T-helper 9 cell (primary cell): ENCODE data around the gene EBF4.
"Not testable (repeated sequence)": the region's sequence is repeated elsewhere in the genome, so short reads cannot be mapped to it uniquely, and the experiment has no call there.

Experiments
- DNase-seq: peaks from one replicate; pipeline ENCODE4 v3.0.0-alpha.2; 2020

EBF4 gene

GRCh38 chr20:2797136-2797983 lies 104.8 kb downstream of the EBF4 start:
- DNase-seq = no peak

GRCh38 chr20:2798095-2798805 lies 105.7 kb downstream of the EBF4 start:
- no peak for DNase-seq

DNA sequence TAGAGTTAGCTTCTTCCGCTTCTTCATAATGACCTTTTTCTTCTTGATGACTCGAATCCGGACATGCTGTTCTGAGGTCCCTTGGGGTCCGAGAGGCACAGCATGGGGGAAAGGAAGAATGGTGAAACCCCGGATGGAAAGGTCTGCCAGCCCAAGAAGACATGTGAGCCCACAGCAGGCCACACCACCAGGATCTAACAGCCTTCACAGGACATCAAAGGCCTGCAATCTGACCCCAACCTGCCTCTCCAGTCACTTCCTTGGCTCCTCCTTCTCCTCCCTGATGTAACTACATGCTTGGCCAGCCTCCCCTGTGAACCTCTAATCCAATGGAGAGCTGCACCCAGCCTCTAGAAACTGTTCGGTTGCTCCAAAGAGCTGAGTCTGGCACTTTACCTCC lies 106.2 kb downstream of the EBF4 start:
- no peak for DNase-seq

GRCh38 chr20:2799271-2799670 lies 106.7 kb downstream of the EBF4 start:
- DNase-seq = no peak

GRCh38 chr20:2799688-2800520 lies 107.3 kb downstream of the EBF4 start:
- no peak for DNase-seq

DNA sequence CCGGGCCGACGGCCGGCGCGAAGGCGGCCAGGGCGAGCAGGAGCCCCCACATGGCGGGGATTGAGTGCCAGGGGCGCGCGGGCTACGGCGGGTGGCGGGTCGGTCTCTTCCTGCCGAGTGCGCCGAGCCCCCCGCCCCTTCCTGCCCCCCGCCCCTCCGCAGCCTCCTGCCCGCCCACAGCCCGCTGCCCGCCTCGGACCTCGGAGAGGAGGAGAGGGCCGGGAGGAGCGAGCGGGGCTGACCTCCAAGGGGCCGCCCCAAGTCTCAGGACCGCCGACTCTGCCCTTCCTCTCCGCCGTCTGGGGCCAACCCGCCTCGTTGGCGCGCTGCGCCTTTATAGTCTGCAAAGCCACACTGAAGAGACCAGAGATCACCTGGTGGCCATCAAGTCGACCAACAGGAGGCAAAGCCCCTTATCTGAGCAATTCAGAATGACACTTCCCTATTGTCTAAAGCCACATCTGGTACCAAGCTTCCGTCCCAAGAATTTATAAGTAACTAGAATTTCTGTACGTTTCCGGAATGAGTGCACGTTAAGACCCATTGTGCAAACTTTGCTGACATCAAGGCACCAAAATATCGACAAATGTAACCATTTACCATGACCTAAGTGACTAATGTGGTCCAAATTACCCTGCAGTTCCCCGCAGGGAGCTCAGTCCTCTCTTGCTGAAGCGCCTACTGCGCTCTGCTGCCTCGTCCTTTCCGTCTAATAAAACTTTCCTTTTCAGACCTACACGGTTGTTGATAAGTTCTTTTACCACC lies 108.1 kb downstream of the EBF4 start, which contains the start of gene CPXM1:
TSS of gene CPXM1 (minus strand) at position 107 of the 765 bp plus-strand sequence. CDS start at position 52, 55 bp downstream.
- no peak for DNase-seq

- DNase-seq = no peak
Measured at GRCh38 chr20:2801286-2801728, 108.7 kb downstream of the EBF4 start.

DNA sequence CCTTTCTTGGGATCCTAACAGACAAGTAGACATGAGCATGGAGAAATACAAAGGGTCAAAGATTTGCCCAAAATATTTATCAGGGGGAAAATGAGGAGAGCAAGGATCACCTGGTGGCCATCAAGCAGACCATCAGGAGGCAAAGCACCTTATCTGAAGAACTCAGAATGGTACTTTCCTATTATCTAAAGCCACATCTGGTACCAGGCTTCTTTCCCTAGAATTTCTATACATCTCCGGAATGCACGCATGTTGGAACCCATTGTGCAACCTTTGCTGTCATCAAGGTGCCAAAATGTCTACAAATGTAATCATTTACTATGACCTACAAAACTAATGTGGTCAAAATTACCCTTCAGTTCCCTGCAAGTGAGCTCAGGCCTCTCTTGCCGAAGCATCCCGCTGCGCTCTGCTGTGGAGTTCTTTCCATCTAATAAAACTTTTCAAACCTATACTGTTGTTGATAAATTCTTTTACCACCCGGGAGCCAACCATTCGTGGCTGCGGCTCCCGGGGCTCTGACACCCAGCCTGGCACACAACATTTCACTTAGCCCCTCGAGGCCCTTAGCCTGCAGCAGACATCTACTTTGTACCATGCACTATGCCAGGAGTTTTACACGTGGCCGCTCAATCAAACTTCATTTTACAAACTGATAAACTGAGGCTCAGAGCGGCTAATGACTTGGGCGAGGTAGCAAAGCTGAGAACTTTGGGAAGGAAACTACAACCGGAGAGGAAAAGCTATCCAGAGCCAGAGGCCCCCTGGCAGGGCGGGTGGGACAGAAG lies 111.7 kb downstream of the EBF4 start:
- DNase-seq = no peak

- DNase-seq = no peak
Measured at GRCh38 chr20:2804852-2805688, 112.5 kb downstream of the EBF4 start.

DNA sequence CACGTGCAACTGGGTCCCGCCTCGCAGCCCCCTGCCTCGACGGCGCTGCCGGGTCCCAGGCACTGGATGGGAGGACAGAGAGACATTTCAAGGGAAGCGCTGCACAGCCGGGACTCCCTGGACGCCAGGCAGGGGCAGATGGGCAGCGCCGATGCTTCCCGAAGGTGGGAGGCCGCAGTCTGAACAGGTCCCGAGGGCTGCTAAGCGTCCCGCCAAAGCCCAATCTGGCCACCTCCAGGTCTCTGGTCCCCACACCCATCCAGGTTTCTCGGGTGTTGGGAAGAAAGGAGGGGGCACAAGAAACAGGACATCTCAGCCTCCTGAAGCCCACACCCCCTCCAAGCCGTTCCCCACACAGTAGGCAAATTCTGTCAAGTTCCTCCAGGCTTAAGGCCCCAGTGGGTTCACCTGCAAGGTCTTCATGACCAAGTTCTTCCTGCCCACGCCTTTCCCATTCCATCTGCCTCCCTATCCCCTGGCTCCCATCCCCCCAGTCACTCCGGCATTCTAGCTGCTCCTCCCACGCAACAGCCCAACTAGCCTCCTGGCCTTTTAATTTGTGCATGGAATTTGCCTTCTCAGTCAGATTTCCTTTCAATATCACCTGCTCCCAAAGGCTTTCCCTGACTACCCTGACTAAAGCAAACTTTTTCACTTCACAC lies 113.2 kb downstream of the EBF4 start:
- DNase-seq = no peak

GRCh38 chr20:2806351-2806701 lies 113.7 kb downstream of the EBF4 start:
- DNase-seq = no peak

DNA sequence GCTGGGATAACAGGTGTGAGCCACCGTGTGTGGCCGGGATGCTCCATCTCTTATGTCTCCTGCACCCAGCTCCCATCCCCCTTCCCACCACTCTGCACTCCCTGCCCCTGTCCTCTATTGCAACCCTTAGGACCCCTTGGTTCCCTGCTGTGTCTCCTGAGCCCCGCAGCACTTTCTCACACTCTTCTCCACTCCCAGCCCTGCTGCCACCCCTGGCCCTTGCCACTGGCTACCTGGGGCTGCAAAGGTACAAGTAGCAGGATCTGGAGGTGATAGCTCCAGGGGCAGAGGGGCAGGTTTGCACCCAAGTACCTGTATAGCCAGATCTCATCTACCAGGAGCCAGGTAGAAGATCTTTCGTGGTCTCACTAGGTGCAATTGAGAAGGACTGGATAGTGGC lies 114.4 kb downstream of the EBF4 start:
- DNase-seq = no peak

DNA sequence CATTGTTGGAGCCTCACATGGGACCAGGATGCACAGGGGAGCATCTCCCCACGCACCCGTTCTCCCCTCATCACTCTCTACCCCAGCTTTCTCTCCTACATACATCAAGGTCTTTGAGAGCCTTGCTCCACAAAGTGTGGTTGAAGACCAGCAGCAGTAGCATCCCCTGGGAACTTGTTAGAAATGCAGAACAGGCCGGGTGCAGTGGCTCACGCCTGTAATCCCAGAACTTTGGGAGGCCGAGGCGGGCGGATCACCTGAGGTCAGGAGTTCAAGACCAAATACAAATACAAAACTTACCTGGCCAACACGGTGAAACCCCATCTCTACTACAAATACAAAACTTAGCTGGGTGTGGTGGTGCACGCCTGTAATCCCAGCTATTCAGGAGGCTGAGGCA lies 115.3 kb downstream of the EBF4 start:
- not testable (repeated sequence) for DNase-seq

DNA sequence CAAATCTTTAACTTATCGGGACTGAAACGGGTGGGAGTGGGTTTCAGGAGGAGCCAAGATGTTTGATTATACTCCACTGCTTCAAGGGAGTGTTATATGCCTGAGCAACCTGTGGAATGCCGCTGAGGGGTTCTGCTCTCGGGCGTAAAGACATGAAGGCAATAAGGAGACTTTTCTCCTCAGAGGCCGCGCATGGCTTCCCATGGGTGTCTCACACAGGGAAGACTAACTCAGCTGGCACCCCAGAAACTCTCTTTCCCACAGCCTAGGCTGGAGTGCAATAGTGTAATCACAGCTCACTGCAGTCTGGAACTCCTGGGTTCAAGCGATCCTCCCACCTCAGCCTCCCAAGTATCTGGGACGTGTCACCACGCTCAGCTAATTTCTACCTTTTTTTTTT lies 117.1 kb downstream of the EBF4 start:
- no peak for DNase-seq
